NCI-H2196 (cell line): ENCODE data around the gene SREK1.
A peak's percentile ranks its signal among the peaks of the same experiment; 100 is the strongest.

Source experiments
- DNase-seq: peaks from one replicate; lab custom pipeline; 2025; ENCODE audit not compliant: unreplicated experiment; lab: John Stamatoyannopoulos, UW

SREK1 gene

DNA sequence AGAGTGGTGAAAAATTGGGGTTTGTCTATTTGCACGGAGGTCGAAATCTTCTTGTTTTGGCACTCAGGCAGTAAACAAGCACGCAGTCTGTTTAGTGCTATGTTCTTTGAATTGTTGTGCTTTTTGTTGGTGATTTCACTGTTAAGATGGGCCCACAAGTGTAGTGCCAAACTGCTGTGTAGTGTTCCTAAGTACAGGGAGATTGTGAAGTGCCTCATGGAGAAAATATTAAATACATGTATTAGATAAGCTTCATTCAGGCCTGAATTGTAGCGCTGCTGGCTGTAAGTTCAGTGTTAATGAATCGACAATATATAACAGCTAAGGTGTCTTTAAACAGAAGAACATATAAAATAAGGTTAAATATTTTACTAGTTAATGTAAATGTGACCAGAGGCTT, 17.3 kb downstream of the SREK1 start:
- no peak for DNase-seq

DNA sequence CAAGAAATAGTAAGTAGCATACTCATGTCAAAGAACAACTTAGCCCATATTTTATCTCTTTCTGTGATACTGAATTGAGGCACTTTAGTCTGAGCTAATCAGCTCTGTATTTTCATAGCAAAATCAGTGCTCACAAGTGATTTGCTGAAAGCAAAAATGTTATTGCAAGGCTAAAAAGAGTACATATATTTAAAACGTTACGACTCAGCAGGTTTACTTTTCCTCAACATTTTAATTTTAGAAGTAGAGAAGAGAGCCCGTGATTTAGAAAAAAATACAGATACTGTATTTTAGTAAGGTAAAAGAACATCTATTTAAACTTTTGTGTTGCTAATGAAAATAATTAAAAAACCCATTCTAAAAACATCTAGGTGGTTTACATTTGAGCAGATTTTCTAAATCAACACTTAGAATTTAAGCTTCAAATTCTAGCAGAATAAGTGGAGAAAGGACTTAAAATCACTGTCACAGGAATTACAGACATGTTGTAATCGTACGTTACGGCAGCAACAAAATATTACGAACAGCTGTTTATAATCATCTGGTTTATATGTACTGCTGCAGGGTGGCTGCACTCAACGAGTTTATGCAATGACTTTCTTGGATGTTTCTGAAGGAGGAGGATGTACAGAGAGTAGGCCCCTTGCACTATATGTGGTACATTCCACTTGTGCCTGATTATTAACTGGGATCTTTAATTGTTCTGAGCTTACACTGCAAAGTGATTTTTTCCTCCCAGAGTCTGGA, 20.1 kb downstream of the SREK1 start:
- DNase-seq, result no peak

DNA sequence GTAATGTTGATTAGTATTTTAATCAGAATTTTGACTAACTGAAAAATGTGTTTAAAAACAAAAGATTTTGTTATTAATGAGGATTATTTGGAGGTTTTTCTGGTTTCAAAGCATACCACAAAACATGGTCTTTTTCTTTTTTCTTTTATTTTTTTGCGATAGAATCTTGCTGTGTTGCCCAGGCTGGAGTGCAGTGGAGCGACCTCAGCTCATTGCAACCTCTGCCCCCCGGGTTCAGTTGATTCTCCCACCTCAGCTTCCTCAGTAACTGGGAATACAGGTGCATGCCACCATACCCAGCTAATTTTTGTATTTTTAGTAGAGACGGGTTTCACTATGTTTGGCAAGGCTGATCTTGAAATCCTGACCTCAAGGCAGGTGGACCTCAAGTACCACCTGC, 24.1 kb downstream of the SREK1 start:
- DNase-seq, result no peak

DNA sequence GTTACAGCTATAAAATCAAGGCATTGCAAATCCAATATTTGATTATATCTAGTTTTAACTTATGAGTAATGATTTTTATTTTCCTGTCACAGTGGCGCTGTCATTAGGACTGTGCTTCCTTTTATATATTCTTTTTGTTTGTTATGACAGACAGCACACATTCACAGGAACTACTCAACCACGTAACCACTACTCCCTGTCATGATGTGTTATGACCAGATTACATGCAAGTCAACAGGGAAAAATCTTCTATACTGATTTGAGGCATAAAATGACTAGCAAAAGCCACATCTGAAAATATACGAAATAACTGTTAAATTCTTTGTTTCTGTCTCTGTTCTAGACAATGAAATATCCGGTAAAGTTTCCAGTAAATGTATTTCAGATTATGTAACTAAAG, 25.4 kb downstream of the SREK1 start:
- DNase-seq, result no peak

DNA sequence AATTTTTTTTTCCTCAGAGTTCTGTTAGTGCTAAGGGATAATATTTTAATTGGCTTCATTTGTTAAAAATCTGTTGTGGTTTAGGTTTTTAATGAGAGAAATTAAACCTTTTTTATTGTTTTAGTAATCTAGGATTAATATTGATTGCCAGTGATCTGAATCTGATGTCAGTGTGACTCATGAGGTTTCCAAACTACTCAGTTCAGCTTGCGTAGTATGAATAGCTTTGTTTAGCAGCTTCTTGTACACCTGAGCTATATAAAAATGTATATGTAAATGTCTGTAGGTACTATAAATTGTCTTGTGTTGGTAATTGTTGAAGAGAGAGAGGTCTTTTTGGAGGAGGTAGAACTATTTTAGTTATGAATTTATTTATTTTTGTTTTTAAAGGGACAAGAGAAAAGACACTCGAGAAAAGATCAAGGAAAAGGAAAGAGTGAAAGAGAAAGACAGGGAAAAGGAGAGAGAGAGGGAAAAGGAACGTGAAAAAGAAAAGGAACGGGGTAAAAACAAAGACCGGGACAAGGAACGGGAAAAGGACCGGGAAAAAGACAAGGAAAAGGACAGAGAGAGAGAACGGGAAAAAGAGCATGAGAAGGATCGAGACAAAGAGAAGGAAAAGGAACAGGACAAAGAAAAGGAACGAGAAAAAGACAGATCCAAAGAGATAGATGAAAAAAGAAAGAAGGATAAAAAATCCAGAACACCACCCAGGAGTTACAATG, 26.3 kb downstream of the SREK1 start:
- no peak for DNase-seq

DNA sequence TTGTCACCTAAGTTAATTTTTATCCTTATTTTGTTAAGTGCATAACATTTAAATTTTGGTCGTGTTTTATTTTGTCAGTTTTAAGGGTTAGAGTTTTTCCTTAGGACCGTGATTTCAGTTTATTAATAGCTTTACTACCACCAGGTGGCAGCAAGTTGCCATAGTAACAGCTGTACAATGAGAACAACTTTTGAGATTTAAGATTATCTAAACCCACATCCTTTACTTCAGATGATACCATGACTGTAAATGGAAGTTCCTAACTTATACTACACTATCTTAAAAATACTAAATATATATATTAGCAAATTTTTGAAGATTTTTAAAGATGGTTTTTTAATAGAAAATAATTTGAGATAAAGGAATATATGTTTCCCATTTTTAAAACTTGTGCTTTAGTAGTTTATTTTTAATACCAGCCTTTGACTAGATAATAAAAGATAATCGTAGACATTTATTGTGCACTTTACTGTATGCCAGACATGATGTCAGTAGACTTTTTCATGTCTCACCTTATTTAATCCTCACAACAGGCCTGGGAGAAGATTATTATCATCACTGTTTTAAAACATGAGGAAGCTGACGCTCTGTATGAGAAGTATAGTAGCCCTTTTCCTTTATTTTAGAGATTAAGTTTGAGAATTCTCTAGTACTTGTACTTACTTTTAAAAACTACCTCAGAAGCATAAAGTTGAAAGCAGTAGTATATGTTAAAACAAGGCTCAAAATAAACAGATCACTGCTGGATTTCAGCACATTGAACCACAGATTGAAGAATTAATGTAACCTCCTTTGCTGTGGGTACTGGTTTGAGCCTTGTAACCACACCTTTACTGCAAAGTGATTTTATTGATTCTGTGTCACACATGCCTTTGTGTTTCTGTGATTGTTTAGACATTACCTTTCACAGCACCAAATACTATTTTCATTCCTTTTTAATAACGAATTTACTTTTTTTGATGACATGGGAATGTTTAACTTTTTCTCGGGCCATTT, 27.5 kb downstream of the SREK1 start:
- peak; percentile 5 for DNase-seq

DNA sequence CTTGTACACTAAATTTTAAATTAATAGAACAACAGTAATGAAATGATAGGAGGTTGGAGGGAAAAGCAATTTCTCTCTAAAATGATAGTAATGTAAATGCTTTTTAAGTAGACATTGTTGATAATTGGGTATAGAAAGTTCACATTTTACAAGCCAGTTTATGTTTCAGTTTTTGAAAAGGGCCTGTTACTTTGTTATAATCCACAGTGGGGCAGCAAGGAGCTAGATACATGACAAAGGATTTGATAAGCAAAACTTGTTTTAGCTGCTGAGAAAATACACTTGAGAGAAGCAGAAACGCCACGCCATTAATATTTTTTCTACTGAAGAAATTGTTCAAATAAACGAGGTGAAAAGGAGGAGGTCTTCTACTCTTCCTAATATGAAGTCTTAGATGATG, 30.2 kb downstream of the SREK1 start:
- DNase-seq, result no peak

DNA sequence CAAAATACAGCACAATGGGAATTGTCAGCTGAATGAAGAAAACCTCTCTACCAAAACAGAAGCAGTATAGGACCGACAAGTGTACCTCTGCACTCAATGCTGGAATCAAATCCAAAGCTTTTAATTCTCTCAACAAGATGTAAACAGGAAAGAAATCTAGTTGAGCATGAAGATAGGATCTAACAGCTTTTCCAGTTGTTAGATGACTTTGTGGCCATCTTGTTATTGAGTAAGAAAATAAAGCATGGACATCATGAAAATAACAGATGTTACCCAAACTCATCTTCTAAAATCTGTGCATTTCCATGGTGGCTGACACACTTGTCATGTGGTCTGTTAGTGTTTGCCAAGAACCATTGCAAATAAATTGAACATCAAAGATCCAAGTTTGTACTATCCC, 34.7 kb downstream of the SREK1 start:
- DNase-seq, result no peak

DNA sequence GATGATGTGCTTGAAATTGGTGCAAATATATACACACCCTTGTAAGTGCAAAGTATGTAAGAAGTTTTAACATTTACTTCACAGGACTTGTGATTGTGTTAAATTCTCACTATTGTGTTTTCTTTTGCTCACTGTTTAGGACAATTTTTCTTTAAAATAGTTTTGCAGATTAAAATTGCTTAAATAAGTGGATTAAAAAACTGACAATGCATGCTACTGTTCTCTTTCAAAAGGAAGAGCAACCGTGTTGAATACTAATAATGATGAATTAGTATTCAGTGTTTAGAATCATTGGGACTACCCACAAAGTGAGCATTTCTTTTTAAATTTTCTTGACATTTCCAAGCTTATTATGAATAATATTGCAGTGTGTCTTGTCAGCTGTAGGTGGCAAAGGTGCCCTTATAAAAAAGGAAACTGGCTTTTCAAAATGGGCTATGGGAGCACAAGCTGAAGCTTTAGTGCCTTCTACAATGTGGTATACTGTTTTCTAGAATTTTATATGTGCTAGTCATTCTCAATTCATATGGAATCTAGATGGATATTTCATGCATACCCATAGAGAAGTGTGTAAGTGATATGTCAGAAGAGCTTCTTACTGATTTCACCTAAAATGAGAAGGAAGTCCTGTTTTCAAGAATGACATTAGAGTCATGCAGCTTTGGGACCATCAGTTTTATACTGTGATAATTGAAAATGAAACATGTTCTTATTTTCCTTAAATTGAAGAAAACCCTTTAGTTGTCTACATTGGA, 35.4 kb downstream of the SREK1 start:
- DNase-seq, result no peak

DNA sequence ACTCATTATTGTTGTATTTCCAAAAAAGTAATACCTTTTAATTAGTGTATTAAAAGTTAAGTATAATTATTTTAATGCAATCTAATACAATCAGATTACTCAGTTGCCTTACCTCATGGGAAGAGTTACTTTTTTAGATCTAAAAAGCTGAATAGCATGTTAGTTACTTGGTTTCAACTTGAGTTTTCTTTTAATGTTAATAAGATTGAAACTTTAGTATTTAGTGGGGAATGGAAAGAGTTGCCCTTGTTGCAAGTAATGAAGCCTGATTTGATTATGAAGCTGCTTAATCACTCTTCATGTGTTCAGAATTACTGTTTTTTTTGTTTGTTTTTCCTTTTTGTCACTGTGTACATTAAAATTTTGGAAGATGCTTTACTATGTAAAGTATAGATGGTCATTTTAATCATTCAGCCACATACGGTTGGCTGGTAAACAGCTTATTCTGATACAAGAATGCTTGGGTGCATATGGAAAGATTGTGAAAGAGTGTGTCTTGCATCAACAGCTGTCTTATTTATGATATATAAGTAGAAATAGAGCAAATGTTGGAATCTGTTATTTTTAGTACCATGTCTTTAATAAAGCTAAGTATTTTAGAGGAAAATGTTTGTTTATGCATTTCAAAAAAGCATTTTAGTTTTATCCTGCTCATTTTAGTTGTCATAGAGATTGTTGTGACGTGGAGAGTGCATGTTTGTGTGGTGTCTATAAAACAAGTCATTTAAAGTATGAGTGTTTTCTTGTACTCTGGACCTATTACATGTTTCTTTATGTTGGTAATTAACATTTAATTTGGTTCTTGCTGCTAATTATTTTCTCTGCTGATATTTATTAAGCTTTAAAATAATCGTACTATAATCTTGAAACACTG, 36.4 kb downstream of the SREK1 start:
- no peak for DNase-seq

DNA sequence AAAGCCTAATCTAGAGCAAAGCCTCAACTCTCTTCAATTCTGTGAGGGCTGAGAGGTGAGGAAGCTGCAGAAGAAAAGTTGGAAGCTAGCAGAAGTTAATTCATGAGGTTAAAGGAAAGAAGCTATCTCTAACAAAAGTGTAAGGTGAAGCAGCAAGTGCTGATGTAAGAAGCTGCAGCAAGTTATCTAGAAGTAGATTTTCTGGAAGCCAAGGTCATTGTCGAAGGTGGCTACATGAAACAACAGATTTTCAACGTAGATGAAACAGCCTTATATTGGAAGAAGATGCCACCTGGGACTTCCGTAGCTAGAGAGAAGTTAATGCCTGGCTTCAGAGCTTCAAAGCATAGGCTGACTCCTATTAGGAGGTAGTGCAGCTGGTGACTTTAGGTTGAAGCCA, 42.0 kb downstream of the SREK1 start:
- no peak for DNase-seq

DNA sequence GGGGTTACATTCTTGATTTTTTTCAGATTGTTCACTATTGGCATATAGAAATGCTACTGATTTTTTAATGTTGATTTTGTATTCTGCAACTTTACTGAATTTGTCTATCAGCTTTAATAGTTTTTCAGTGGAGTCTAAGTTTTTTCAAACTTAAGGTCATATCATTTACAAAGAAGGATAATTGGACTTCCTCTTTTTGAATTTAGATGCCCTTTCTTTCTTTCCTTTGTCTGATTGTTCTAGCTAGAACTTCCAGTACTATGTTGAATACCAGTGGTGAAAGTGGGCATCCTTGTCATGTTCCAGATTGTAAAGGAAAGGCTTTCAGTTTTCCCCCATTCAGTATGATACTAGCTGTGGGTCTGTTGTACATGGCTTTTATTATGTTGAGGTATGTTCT, 49.3 kb downstream of the SREK1 start:
- DNase-seq, result no peak

DNA sequence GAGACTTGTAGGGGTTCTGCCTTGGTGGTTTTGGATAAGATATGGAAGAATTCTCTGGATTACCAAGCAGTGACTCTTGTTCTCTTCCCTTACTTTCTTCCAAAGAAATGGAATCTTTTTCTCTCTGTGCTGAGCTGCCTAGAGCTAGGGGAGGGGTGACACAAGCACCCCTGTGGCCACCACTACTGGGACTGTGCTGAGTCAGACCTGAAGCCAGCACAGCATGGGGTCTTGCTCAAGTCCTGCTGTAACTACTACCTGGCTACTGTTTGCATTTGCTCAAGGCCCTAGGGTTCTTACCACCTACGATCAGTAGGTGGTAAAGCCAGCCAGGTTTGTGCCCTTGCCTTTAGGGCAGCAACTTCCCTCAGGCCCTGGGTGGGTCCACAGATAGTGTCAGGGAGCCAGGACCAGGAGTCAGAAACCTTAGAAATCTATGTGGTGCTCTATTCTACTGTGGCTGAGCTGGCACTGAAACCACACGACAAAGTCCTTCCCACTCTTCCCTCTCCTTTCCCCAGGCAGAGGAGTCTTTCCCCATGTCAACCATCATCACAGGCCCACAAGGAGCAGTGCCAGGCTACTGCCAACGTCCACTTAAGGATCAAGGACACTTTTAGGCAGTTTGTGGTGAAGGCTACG, 53.8 kb downstream of the SREK1 start:
- no peak for DNase-seq

DNA sequence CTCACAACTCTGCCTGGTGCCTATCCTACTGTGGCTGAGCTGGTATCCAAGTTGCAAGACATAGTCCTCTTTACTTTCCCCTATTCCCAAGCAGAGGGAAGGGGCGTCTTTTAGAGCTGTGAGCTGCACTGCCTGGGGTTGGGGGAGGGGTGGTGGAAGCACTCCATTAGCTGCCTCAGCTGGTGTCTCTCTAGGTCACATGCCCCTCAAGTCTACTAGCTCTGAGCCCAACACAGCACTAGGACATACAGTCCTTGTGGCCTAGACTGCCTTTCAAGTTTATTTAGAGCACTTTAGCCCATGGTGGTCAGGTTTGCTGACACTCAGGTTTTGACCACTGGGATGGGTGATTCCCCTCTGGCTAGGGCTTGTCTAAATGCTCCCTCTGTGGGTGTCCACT, 54.7 kb downstream of the SREK1 start:
- no peak for DNase-seq

DNA sequence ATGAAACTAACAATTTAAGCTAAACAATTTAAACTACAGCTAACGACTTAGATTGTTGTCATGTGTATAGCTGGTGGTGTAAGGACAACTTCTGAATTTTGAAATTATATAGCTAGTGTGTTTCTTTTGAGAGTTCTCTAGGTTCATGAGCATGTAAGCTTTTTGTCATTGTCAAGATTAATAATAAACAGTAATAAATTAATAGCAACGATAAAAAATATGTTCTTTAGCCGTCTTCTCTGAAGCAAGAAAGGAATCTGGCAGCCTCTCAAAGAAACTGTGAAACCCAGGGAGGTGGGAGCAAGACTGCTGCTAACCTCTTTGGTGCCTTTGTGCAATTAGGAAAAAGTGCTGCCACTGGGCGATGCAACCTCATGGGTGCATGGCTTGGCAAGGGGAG, 59.4 kb downstream of the SREK1 start:
- no peak for DNase-seq

DNA sequence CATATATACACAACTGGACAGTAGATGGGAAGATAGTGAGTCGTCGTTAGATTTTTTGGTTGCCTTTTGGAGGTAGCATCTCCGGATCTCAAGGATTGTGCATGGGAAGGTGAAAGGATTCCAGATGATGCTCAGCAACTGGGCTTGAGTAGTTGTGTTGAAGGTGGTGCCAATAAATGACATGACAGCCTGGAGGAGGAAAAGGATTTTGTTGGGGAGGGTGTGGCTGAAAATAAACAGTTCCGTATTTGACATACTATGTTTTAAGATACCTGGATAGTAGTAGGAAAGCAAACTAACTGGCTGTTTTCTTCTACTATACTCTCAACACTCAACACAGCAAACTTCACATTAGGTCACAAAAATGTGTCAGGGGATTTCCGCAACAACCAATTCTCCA, 62.4 kb downstream of the SREK1 start:
- DNase-seq, result no peak

DNA sequence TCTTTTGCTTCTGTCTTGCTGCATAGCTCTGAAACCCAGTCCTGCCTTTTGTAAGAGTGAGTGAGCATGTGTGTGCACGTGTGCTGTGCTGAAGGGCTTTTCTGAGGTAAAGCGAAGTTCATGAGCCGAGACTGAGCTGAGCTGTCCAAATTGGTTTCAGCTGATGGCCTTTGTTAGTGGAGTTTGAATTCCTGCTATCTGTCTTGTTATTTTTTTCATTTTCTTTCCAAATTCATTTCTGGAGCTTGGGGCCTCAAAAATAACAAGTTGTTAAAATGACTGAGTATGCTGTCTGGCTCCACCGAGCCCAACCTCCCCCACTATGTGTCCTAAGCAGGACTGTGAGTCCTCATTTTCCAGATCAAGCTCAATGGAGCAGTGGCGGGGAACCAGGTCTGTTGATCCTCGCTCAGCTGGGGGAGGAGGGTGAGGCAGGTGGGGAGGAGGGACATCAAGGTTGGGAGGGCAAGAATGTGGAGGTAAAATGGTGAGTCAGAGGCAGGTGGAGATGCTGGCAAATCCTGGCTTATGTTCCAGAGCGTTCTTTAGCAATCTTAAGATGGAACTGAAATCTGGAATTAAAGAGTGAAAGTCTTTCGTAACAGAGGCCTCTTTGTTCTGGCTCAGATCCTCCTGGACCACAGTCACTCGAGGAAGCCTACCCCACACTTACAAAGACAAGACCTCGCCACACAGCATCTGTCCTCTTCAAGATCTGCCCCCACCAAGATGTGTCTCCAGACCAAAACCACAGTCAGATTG, 63.9 kb downstream of the SREK1 start:
- DNase-seq, result no peak

DNA sequence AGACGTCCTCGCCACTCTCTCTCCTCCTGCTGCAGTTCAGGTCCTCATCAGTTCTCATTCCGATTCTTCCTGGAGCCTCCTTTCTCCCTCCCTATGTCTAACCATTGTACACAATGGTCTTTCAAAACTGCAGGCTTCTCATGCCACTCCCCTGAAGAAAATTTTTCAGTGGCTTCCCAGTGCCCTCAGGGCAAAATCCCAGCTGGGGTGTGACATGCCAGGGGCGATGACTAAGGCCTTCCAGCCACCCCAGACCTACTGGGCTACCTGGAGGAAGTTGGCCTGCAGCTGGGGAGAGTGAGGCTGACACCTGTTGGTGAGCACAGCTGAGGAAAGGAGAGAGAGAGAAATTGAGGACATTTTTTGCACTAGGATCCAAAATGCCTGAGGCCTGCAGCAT, 65.2 kb downstream of the SREK1 start:
- DNase-seq, result no peak

DNA sequence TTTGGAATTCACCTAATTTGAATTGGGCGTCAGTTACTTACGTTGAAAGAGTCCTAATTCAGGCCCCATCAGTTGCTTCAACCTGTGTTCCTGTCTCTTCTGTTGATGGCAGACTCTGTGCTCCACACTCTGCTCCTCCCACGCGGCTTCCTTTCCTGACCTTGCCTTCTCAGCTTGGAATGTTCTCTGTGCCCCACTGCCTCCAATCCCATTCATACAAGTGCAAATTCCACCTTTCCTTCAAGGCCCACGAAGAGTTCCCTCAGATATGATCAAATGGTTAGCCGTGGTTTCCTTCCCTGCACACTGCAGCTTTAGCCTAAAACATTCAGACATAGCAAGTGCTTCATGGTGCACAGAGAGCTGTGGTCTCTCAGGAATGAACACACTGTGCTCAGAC, 65.7 kb downstream of the SREK1 start:
- no peak for DNase-seq
